UCSD-AML1 (cell line): ENCODE results near the gene ABHD2.
"Not testable (repeated sequence)": the region's sequence is repeated elsewhere in the genome, so short reads cannot be mapped to it uniquely, and the experiment has no call there.

Source experiments
- DNase-seq: peaks from one replicate; lab custom pipeline; 2025; ENCODE audit not compliant: unreplicated experiment; lab: John Stamatoyannopoulos, UW

The ABHD2 gene

GRCh38 chr15:89118481-89118989 lies 30.3 kb downstream of the ABHD2 start:
- DNase-seq: no peak

GRCh38 chr15:89119489-89120478 lies 31.5 kb downstream of the ABHD2 start:
- no peak for DNase-seq

- not testable (repeated sequence) for DNase-seq
Observed at GRCh38 chr15:89120479-89121000, 32.3 kb downstream of the ABHD2 start.

- DNase-seq: no peak
Observed at GRCh38 chr15:89121414-89121813, 33.2 kb downstream of the ABHD2 start.

GRCh38 chr15:89122505-89123180 lies 34.4 kb downstream of the ABHD2 start:
- no peak for DNase-seq

GRCh38 chr15:89123181-89123525 lies 34.9 kb downstream of the ABHD2 start:
- DNase-seq: no peak

- no peak for DNase-seq
Observed at GRCh38 chr15:89125088-89125826, 37.0 kb downstream of the ABHD2 start.

GRCh38 chr15:89126009-89126408 lies 37.8 kb downstream of the ABHD2 start:
- DNase-seq: no peak

GRCh38 chr15:89127054-89127702 lies 38.9 kb downstream of the ABHD2 start:
- DNase-seq: no peak

- DNase-seq: no peak
Observed at GRCh38 chr15:89128320-89129122, 40.3 kb downstream of the ABHD2 start.

GRCh38 chr15:89129123-89129815 lies 41.0 kb downstream of the ABHD2 start:
- DNase-seq: peak; percentile 57

- no peak for DNase-seq
Observed at GRCh38 chr15:89129816-89130134, 41.5 kb downstream of the ABHD2 start.

GRCh38 chr15:89130201-89130600 lies 41.9 kb downstream of the ABHD2 start:
- DNase-seq: peak; percentile 40

- DNase-seq: no peak
Observed at GRCh38 chr15:89131731-89132130, 43.5 kb downstream of the ABHD2 start.

GRCh38 chr15:89132611-89133507 lies 44.6 kb downstream of the ABHD2 start:
- DNase-seq: peak; percentile 78

- DNase-seq: not testable (repeated sequence)
Observed at GRCh38 chr15:89135387-89136077, 47.3 kb downstream of the ABHD2 start.

GRCh38 chr15:89136078-89136806 lies 48.0 kb downstream of the ABHD2 start:
- DNase-seq: no peak
